C4-2B (cell line): ENCODE measurements around the gene ATG4D.

Experiments
- CTCF ChIP-seq: fragments of 450-650 bp; conservative IDR thresholded peaks from 2 replicates; pipeline ENCODE4 v1.5.1; 2017; ENCODE audit warnings: mild to moderate bottlenecking
- ZFX ChIP-seq: fragments of 450-650 bp; IDR thresholded peaks from 2 replicates; pipeline ENCODE4 v1.6.1; 2017

GRCh38 chr19:10517760-10518443 lies 25.8 kb upstream of the ATG4D start:
- TF ChIP-seq CTCF (no peak), ZFX (no peak)
